DND-41 (cell line): ENCODE results near the gene GPR4.

ENCODE experiments used
- CTCF ChIP-seq: IDR thresholded peaks from 2 replicates; pipeline ENCODE4 v1.5.1; 2012; ENCODE audit warnings: borderline replicate concordance, low read length, moderate library complexity, mild to moderate bottlenecking; ENCODE audit not compliant: poor library complexity, severe bottlenecking; ENCODE audit errors: extremely low read depth
- EZH2 ChIP-seq: IDR thresholded peaks from 3 replicates; pipeline ENCODE4 v1.6.1; 2012; ENCODE audit warnings: borderline replicate concordance, low read depth, mild to moderate bottlenecking, moderate library complexity, low read length, inconsistent platforms; ENCODE audit not compliant: severe bottlenecking

GRCh38 chr19:45560038-45560437 is 42.0 kb downstream of the GPR4 start:
- TF ChIP-seq CTCF (no peak), EZH2 (no peak)
